Measurements from ENCODE around the gene CELF2.
A peak's percentile ranks its signal among the peaks of the same experiment; 100 is the strongest.

CELF2 gene

GRCh38 chr10:11186374-11186773 is 168.7 kb downstream of the CELF2 start:
- Histone ChIP-seq H2BK120ac (ENCODE audit: low read depth, low read length) (no peak overlapping the region), H4K5ac (ENCODE audit: low read length) (no peak overlapping the region)

GRCh38 chr10:11189582-11190376 is 172.1 kb downstream of the CELF2 start:
- Histone ChIP-seq H3K18ac (ENCODE audit: low read length) (no peak overlapping the region), H3K36me3 (ENCODE audit: control insufficient read depth, insufficient read depth, low read length) (no peaks in the 10 kb centered on the region), H3K4ac (ENCODE audit: low read depth, low read length) (no peak overlapping the region), H2BK120ac (ENCODE audit: low read depth, low read length) (no peak overlapping the region), H3K79me2 (ENCODE audit: control insufficient read depth, insufficient read depth, low read length) (no peaks in the 10 kb centered on the region), H4K8ac (ENCODE audit: low read depth, low read length) (no peak overlapping the region), H2AK5ac (ENCODE audit: low read length) (no peak overlapping the region), H3K56ac (ENCODE audit: low read length) (no peak overlapping the region), H2BK15ac (replicated peaks; ENCODE audit: low read depth) (no peak overlapping the region), H2BK5ac (ENCODE audit: low read length) (no peak overlapping the region), H4K5ac (ENCODE audit: low read length) (no peak overlapping the region), H3K27me3 (ENCODE audit: insufficient read depth, low read length, poor library complexity) (no peaks in the 10 kb centered on the region), H3K4me1 (ENCODE audit: control insufficient read depth, low read depth, low read length) (no peaks in the 10 kb centered on the region), H3K9ac (ENCODE audit: low read length) (no peak overlapping the region), H3K27ac (ENCODE audit: low read depth, low read length) (no peak overlapping the region), H3K79me1 (ENCODE audit: low read length) (no peaks in the 10 kb centered on the region), H3K4me2 (ENCODE audit: low read length) (no peak overlapping the region), H3K4me3 (ENCODE audit: low read length) (no peak overlapping the region), H3K23ac (ENCODE audit: low read length) (no peak overlapping the region)
- no CpG with 5 or more reads among the region's 6 CpGs for WGBS (ENCODE audit: extremely low coverage, insufficient coverage, low lambda C conversion rate)
- peak; percentile 44 for DNase-seq

More at GRCh38 chr10:11186374-11186773, 168.7 kb downstream of the CELF2 start:
- no peak overlapping the region for H3K18ac ChIP-seq (ENCODE audit: low read length)
- no peak overlapping the region for H3K27ac ChIP-seq (ENCODE audit: low read depth, low read length)
- no CpG with 5 or more reads among the region's 1 CpG for WGBS (ENCODE audit: extremely low coverage, insufficient coverage, low lambda C conversion rate)
- no peak overlapping the region for H2BK5ac ChIP-seq (ENCODE audit: low read length)
- no peak overlapping the region for H3K56ac ChIP-seq (ENCODE audit: low read length)
- no peak overlapping the region for H3K9ac ChIP-seq (ENCODE audit: low read length)
- H3K4me2 ChIP-seq (ENCODE audit: low read length) = no peak overlapping the region
- no peaks in the 10 kb centered on the region for H3K4me1 ChIP-seq (ENCODE audit: control insufficient read depth, low read depth, low read length)
- H3K79me1 ChIP-seq (ENCODE audit: low read length) = no peaks in the 10 kb centered on the region
- no peaks in the 10 kb centered on the region for H3K79me2 ChIP-seq (ENCODE audit: control insufficient read depth, insufficient read depth, low read length)
- H2AK5ac ChIP-seq (ENCODE audit: low read length) = no peak overlapping the region
- H3K27me3 ChIP-seq (ENCODE audit: insufficient read depth, low read length, poor library complexity) = no peaks in the 10 kb centered on the region
- H4K8ac ChIP-seq (ENCODE audit: low read depth, low read length) = no peak overlapping the region
- no peaks in the 10 kb centered on the region for H3K36me3 ChIP-seq (ENCODE audit: control insufficient read depth, insufficient read depth, low read length)
- H3K23ac ChIP-seq (ENCODE audit: low read length) = no peak overlapping the region
- no peak for DNase-seq
- no peak overlapping the region for H3K4ac ChIP-seq (ENCODE audit: low read depth, low read length)
- no peak overlapping the region for H2BK15ac ChIP-seq (replicated peaks; ENCODE audit: low read depth)
- H3K4me3 ChIP-seq (ENCODE audit: low read length) = no peak overlapping the region

DNA sequence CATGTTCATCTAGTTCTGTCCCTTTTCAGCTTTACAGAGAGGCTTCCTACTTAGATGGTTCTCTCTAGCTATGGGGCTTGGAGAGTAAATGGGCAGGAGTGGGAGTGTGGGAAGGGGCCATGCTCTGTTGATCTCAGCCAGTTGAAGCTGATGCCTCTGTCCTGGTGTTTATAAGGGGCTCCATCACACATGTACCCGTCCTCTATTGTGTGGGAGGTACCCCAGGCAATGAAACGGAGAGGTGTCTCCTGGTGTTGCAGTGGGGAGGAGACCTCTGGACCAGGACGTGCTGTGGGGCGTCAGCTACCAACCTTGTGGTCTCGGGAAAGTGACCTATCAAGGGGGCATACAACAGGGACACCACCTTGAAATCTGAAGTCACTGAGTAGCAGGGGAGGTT is 173.5 kb downstream of the CELF2 start:
- no peaks in the 10 kb centered on the region for H3K79me1 ChIP-seq (ENCODE audit: low read length)
- H2BK15ac ChIP-seq (replicated peaks; ENCODE audit: low read depth) = no peak overlapping the region
- no peaks in the 10 kb centered on the region for H3K4me1 ChIP-seq (ENCODE audit: control insufficient read depth, low read depth, low read length)
- H3K36me3 ChIP-seq (ENCODE audit: control insufficient read depth, insufficient read depth, low read length) = no peaks in the 10 kb centered on the region
- no peaks in the 10 kb centered on the region for H3K79me2 ChIP-seq (ENCODE audit: control insufficient read depth, insufficient read depth, low read length)
- H3K4ac ChIP-seq (ENCODE audit: low read depth, low read length) = no peak overlapping the region
- H4K8ac ChIP-seq (ENCODE audit: low read depth, low read length) = no peak overlapping the region
- no peak overlapping the region for H3K18ac ChIP-seq (ENCODE audit: low read length)
- H2AK5ac ChIP-seq (ENCODE audit: low read length) = no peak overlapping the region
- no peak overlapping the region for H3K4me3 ChIP-seq (ENCODE audit: low read length)
- H3K4me2 ChIP-seq (ENCODE audit: low read length) = no peak overlapping the region
- H4K5ac ChIP-seq (ENCODE audit: low read length) = no peak overlapping the region
- no peak overlapping the region for H2BK120ac ChIP-seq (ENCODE audit: low read depth, low read length)
- no peak overlapping the region for H3K27ac ChIP-seq (ENCODE audit: low read depth, low read length)
- H3K27me3 ChIP-seq (ENCODE audit: insufficient read depth, low read length, poor library complexity) = no peaks in the 10 kb centered on the region
- H3K23ac ChIP-seq (ENCODE audit: low read length) = no peak overlapping the region
- no peak overlapping the region for H2BK5ac ChIP-seq (ENCODE audit: low read length)
- no peak for DNase-seq
- H3K56ac ChIP-seq (ENCODE audit: low read length) = no peak overlapping the region
- no CpG with 5 or more reads among the region's 5 CpGs for WGBS (ENCODE audit: extremely low coverage, insufficient coverage, low lambda C conversion rate)
- no peak overlapping the region for H3K9ac ChIP-seq (ENCODE audit: low read length)

GRCh38 chr10:11191678-11192077 is 174.0 kb downstream of the CELF2 start:
- Histone ChIP-seq H2BK15ac (replicated peaks; ENCODE audit: low read depth) (no peak overlapping the region), H3K4me3 (ENCODE audit: low read length) (no peak overlapping the region), H2AK5ac (ENCODE audit: low read length) (no peak overlapping the region), H3K27me3 (ENCODE audit: insufficient read depth, low read length, poor library complexity) (no peaks in the 10 kb centered on the region), H3K23ac (ENCODE audit: low read length) (no peak overlapping the region), H3K27ac (ENCODE audit: low read depth, low read length) (no peak overlapping the region), H3K4ac (ENCODE audit: low read depth, low read length) (no peak overlapping the region), H3K36me3 (ENCODE audit: control insufficient read depth, insufficient read depth, low read length) (no peaks in the 10 kb centered on the region), H4K5ac (ENCODE audit: low read length) (no peak overlapping the region), H2BK120ac (ENCODE audit: low read depth, low read length) (no peak overlapping the region), H3K79me2 (ENCODE audit: control insufficient read depth, insufficient read depth, low read length) (no peaks in the 10 kb centered on the region), H3K4me2 (ENCODE audit: low read length) (no peak overlapping the region), H3K4me1 (ENCODE audit: control insufficient read depth, low read depth, low read length) (no peaks in the 10 kb centered on the region), H3K9ac (ENCODE audit: low read length) (no peak overlapping the region), H3K79me1 (ENCODE audit: low read length) (no peaks in the 10 kb centered on the region), H3K18ac (ENCODE audit: low read length) (no peak overlapping the region), H3K56ac (ENCODE audit: low read length) (no peak overlapping the region), H4K8ac (ENCODE audit: low read depth, low read length) (no peak overlapping the region), H2BK5ac (ENCODE audit: low read length) (no peak overlapping the region)
- WGBS (ENCODE audit: extremely low coverage, insufficient coverage, low lambda C conversion rate) = no CpG with 5 or more reads among the region's 5 CpGs
- no peak for DNase-seq

DNA sequence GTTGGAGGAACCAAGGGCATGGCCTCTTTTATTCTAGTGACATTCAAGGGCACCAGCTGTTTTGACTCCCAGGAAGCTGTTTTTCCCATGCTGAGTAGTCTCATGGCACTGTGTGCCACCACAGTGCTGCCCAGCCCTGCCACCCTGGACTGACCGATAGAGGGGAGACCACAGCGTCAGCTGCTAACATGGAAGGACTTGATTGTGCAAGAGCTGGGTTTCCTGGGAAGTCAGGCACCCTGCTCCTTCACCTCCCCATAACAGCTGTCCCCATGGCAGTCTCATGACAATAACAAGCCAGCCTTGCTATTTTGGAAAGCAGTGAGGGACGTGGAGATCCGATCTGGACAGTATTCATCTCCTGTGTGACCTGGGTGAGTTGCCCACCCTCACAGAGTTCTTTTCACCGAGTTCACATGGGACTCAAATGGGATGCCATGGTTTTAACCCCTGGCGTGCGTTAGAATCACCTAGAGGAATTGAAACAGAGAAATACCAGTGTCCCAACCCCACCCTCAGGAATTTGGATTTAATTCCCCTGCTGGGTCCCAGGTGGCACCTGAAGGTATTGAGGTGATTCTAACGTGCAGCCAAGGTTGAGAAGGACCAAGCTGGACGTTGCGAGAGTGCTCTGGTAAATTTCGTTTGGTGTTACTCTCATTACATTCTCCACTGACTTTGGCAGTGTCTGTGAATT is 174.8 kb downstream of the CELF2 start:
- H3K23ac ChIP-seq (ENCODE audit: low read length) = no peak overlapping the region

More for the DNA sequence above, 174.8 kb downstream of the CELF2 start:
- Histone ChIP-seq H3K9ac (ENCODE audit: low read length) (no peak overlapping the region), H3K4ac (ENCODE audit: low read depth, low read length) (no peak overlapping the region), H3K4me3 (ENCODE audit: low read length) (no peak overlapping the region), H3K56ac (ENCODE audit: low read length) (no peak overlapping the region), H4K5ac (ENCODE audit: low read length) (no peak overlapping the region), H3K79me1 (ENCODE audit: low read length) (no peaks in the 10 kb centered on the region), H3K27me3 (ENCODE audit: insufficient read depth, low read length, poor library complexity) (no peaks in the 10 kb centered on the region), H2BK5ac (ENCODE audit: low read length) (no peak overlapping the region), H2BK15ac (replicated peaks; ENCODE audit: low read depth) (no peak overlapping the region), H2AK5ac (ENCODE audit: low read length) (no peak overlapping the region), H3K79me2 (ENCODE audit: control insufficient read depth, insufficient read depth, low read length) (no peaks in the 10 kb centered on the region), H3K36me3 (ENCODE audit: control insufficient read depth, insufficient read depth, low read length) (no peaks in the 10 kb centered on the region), H3K27ac (ENCODE audit: low read depth, low read length) (no peak overlapping the region), H2BK120ac (ENCODE audit: low read depth, low read length) (no peak overlapping the region), H3K4me2 (ENCODE audit: low read length) (no peak overlapping the region), H4K8ac (ENCODE audit: low read depth, low read length) (no peak overlapping the region), H3K4me1 (ENCODE audit: control insufficient read depth, low read depth, low read length) (no peaks in the 10 kb centered on the region), H3K18ac (ENCODE audit: low read length) (no peak overlapping the region)
- WGBS (ENCODE audit: extremely low coverage, insufficient coverage, low lambda C conversion rate) = no CpG with 5 or more reads among the region's 11 CpGs
- DNase-seq = peak; percentile 43
